ENCODE results near the gene C10orf53. TPM values are rescaled to one million over a fixed set of nuclear protein-coding genes. Genes with fewer than 3 reads are reported as not detected.

C10orf53 gene
- total RNA-seq, 1 experiment from 2014 or later: not detected

- no peak for TF ChIP-seq POLR2AphosphoS5 (IDR thresholded peaks at IDR 0.05; ENCODE audit: low read depth, low read length)
- no peak for TF ChIP-seq SIN3A (IDR thresholded peaks at IDR 0.05; ENCODE audit: borderline replicate concordance, insufficient read depth, low read depth, low read length)
- no peak for TF ChIP-seq CTCF (IDR thresholded peaks at IDR 0.05)
- no peak for TF ChIP-seq REST (IDR thresholded peaks at IDR 0.05; ENCODE audit: insufficient read depth in 1 of 2, low read depth in 2 of 2, low read length in 1 of 2)
- no peak for TF ChIP-seq TCF7L2 (IDR thresholded peaks at IDR 0.05; ENCODE audit: low read depth, low read length)
- no peaks in the 10 kb centered on the region for H3K9me3 ChIP-seq (ENCODE audit: control insufficient read depth, insufficient read depth, low read depth, low read length)
- no peak overlapping the region for H3K4me3 ChIP-seq (ENCODE audit: low read depth in 2 of 2, low read length in 2 of 2)
- no peak overlapping the region for H3K27ac ChIP-seq (ENCODE audit: low read length)
- BruUV-seq (replicated peaks): no TSS peak
- ATAC-seq (no peak), DNase-seq (ENCODE audit: low read depth, low spot score) (no peak)
- intact Hi-C loops (cut with micrococcal nuclease; ENCODE audit: unreplicated experiment) (no loop called here), in situ Hi-C loops (cut with HindIII; ENCODE audit: low pct_unique_long_range_greater_than_20kb, low sequenced_read_pairs) (no loop called here)
- ChIA-PET POLR2A (no interaction called here), CTCF (no interaction called here)
- H3K27me3 ChIP-seq (ENCODE audit: control insufficient read depth, insufficient read depth, low read length): no peaks in the 10 kb centered on the region
- H3K4me1 ChIP-seq (ENCODE audit: control insufficient read depth, insufficient read depth, low read length): no peaks in the 10 kb centered on the region
- H3K36me3 ChIP-seq (ENCODE audit: control insufficient read depth, insufficient read depth, low read length): no peaks in the 10 kb centered on the region
Observed at GRCh38 chr10:49661140-49661856, 18.2 kb upstream of the C10orf53 start.

- H3K4me1 ChIP-seq (ENCODE audit: control insufficient read depth, insufficient read depth, low read length): no peaks in the 10 kb centered on the region
- TF ChIP-seq SIN3A (IDR thresholded peaks at IDR 0.05; ENCODE audit: borderline replicate concordance, insufficient read depth, low read depth, low read length): no peak
- no peak for TF ChIP-seq POLR2AphosphoS5 (IDR thresholded peaks at IDR 0.05; ENCODE audit: low read depth, low read length)
- ChIA-PET POLR2A (no interaction called here), CTCF (no interaction called here)
- intact Hi-C loops (cut with micrococcal nuclease; ENCODE audit: unreplicated experiment): no loop called here
- H3K9me3 ChIP-seq (ENCODE audit: control insufficient read depth, insufficient read depth, low read depth, low read length): no peaks in the 10 kb centered on the region
- no peaks in the 10 kb centered on the region; the same call in 1 of the 2 replicates for H3K27me3 ChIP-seq (ENCODE audit: control insufficient read depth, insufficient read depth, low read length)
- BruUV-seq (replicated peaks): no TSS peak
- no peak overlapping the region for H3K4me3 ChIP-seq (ENCODE audit: low read depth in 2 of 2, low read length in 2 of 2)
- peak; percentile 42; the same call in 1 of the 2 replicates for ATAC-seq
- no peaks in the 10 kb centered on the region for H3K36me3 ChIP-seq (ENCODE audit: control insufficient read depth, insufficient read depth, low read length)
- H3K27ac ChIP-seq (ENCODE audit: low read length): no peak overlapping the region
- no peak for DNase-seq (ENCODE audit: low read depth, low spot score)
- in situ Hi-C loops (cut with HindIII; ENCODE audit: low pct_unique_long_range_greater_than_20kb, low sequenced_read_pairs): no loop called here
Observed at GRCh38 chr10:49662169-49662830, 17.2 kb upstream of the C10orf53 start.

- no peaks in the 10 kb centered on the region for H3K4me1 ChIP-seq (ENCODE audit: control insufficient read depth, insufficient read depth, low read length)
- H3K9me3 ChIP-seq (ENCODE audit: control insufficient read depth, insufficient read depth, low read depth, low read length): no peaks in the 10 kb centered on the region
- H3K4me3 ChIP-seq (ENCODE audit: low read depth in 2 of 2, low read length in 2 of 2): no peak overlapping the region
- H3K36me3 ChIP-seq (ENCODE audit: control insufficient read depth, insufficient read depth, low read length): no peaks in the 10 kb centered on the region
- H3K27ac ChIP-seq (ENCODE audit: low read length): no peak overlapping the region
- DNase-seq (ENCODE audit: low read depth, low spot score) (no peak), ATAC-seq (no peak)
- TF ChIP-seq REST (IDR thresholded peaks at IDR 0.05; ENCODE audit: insufficient read depth in 1 of 2, low read depth in 2 of 2, low read length in 1 of 2): no peak
- TF ChIP-seq TCF7L2 (IDR thresholded peaks at IDR 0.05; ENCODE audit: low read depth, low read length): no peak
- no peak for TF ChIP-seq SIN3A (IDR thresholded peaks at IDR 0.05; ENCODE audit: borderline replicate concordance, insufficient read depth, low read depth, low read length)
- TF ChIP-seq POLR2AphosphoS5 (IDR thresholded peaks at IDR 0.05; ENCODE audit: low read depth, low read length): no peak
- no peak for TF ChIP-seq CTCF (IDR thresholded peaks at IDR 0.05)
- in situ Hi-C loops (cut with HindIII; ENCODE audit: low pct_unique_long_range_greater_than_20kb, low sequenced_read_pairs) (no loop called here), intact Hi-C loops (cut with micrococcal nuclease; ENCODE audit: unreplicated experiment) (no loop called here)
- no TSS peak for BruUV-seq (replicated peaks)
- ChIA-PET CTCF (no interaction called here), POLR2A (no interaction called here)
- no peaks in the 10 kb centered on the region; the same call in 1 of the 2 replicates for H3K27me3 ChIP-seq (ENCODE audit: control insufficient read depth, insufficient read depth, low read length)
Observed at GRCh38 chr10:49663596-49663995, 15.9 kb upstream of the C10orf53 start.

Measured in Panc1 (cell line).